Muscle of back (tissue), 11 donors: ENCODE measurements around the gene SYCE1. TPM values are rescaled to one million over a fixed set of nuclear protein-coding genes. Genes with fewer than 3 reads are reported as not detected.

Source experiments
- DNase-seq, 3 donors: peaks; one replicate each; pipeline versions ENCODE4 v3.0.0 to v3.0.0-alpha.2; 2013
- polyA plus RNA-seq, 10 donors: library from polyadenylated mRNA; unstranded; fragments of 120-200 nt; gene quantifications; one replicate each; pipeline ENCODE4 v1.2.1, GENCODE V29; 2013; ENCODE audit not compliant: insufficient read length in 10 of 10

SYCE1 gene
- polyA plus RNA-seq, 10 donors: 0.20 to 0.98 (median 0.28) TPM; not detected in 1

GRCh38 chr10:133515471-133515870 lies 49.9 kb downstream of the SYCE1 start:
- no peak for DNase-seq

- no peak for DNase-seq
Measured at GRCh38 chr10:133511907-133512528, 53.4 kb downstream of the SYCE1 start.

- no peak for DNase-seq
Measured at GRCh38 chr10:133511408-133511807, 54.0 kb downstream of the SYCE1 start.

- DNase-seq: no peak
Measured at GRCh38 chr10:133509700-133510099, 55.7 kb downstream of the SYCE1 start.

Other genes with a start within 250 kb of the SYCE1 start
- gene CALY, start 228.7 kb downstream of the SYCE1 start, polyA plus RNA-seq: under 1 TPM in 1 of 10 donors, not detected in 9; 0.30 TPM
- gene PRAP1, start 218.2 kb downstream of the SYCE1 start, polyA plus RNA-seq: under 1 TPM in 4 of 10 donors, not detected in 6; 0.27 to 0.39 (median 0.30) TPM
- gene FUOM, start 207.6 kb downstream of the SYCE1 start, polyA plus RNA-seq: 1 to 10 TPM; 2.6 to 9.3 (median 4.7) TPM
- 100 to 1,000 TPM in 9 of 10 donors, 10 to 100 TPM in 1; 96.4 to 132 (median 123) TPM for gene ECHS1, start 192.2 kb downstream of the SYCE1 start, polyA plus RNA-seq
- 1 to 10 TPM; 2.6 to 5.4 (median 3.0) TPM for gene PAOX, start 186.3 kb downstream of the SYCE1 start, polyA plus RNA-seq
- gene MTG1, start 171.4 kb downstream of the SYCE1 start, polyA plus RNA-seq: 10 to 100 TPM; 28.2 to 48.8 (median 36.5) TPM
- 1 to 10 TPM; 2.7 to 3.7 (median 3.1) TPM for gene SPRN, start 141.0 kb downstream of the SYCE1 start, polyA plus RNA-seq
- gene SCART1, start 111.6 kb downstream of the SYCE1 start, polyA plus RNA-seq: 1 to 10 TPM in 5 of 10 donors, under 1 TPM in 5; 0.56 to 2.4 (median 0.98) TPM
- gene CYP2E1, start 38.2 kb downstream of the SYCE1 start, polyA plus RNA-seq: 1 to 10 TPM in 3 of 10 donors, under 1 TPM in 7; 0.45 to 1.7 (median 0.95) TPM
- gene FRG2B, start 61.2 kb upstream of the SYCE1 start, polyA plus RNA-seq: not detected